ENCODE data around the gene ASNS.
"Not testable (repeated sequence)": the region's sequence is repeated elsewhere in the genome, so short reads cannot be mapped to it uniquely, and the experiment has no call there.

Gene ASNS, protein sequence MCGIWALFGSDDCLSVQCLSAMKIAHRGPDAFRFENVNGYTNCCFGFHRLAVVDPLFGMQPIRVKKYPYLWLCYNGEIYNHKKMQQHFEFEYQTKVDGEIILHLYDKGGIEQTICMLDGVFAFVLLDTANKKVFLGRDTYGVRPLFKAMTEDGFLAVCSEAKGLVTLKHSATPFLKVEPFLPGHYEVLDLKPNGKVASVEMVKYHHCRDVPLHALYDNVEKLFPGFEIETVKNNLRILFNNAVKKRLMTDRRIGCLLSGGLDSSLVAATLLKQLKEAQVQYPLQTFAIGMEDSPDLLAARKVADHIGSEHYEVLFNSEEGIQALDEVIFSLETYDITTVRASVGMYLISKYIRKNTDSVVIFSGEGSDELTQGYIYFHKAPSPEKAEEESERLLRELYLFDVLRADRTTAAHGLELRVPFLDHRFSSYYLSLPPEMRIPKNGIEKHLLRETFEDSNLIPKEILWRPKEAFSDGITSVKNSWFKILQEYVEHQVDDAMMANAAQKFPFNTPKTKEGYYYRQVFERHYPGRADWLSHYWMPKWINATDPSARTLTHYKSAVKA

GRCh38 chr7:97872025-97872669, at the start of gene ASNS:
TSS of gene ASNS (minus strand) at chr7:97872408. CDS start at chr7:97869156, 3,252 bp downstream.
- peak; percentile 74 for DNase-seq (ENCODE audit: low spot score)

GRCh38 chr7:97921254-97921653, 49.0 kb upstream of the ASNS start:
- not testable (repeated sequence) for DNase-seq (ENCODE audit: low spot score)

DNA sequence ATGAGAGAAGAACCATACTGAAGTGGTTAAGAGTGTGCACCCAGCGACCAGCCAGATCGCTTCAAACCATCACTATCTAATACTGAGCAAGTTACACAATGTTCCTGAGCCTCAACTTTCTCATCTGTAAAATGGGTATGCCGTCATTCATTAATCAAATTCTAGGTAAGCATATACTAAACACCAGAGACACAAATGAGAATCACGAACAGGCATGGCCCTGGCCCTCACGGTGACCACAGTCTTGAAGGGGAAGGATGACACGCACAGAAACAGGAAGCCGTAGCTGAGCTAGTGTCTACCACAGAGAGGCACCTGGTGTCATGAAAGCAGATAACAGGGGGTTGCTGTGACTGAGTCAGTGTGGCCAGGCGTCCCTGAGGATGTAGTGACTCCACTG, 43.1 kb upstream of the ASNS start:
- not testable (repeated sequence) for DNase-seq (ENCODE audit: low spot score)

GRCh38 chr7:97912294-97912693, 40.1 kb upstream of the ASNS start:
- DNase-seq (ENCODE audit: low spot score), result not testable (repeated sequence)

- not testable (repeated sequence) for DNase-seq (ENCODE audit: low spot score)
Measured at GRCh38 chr7:97896893-97897292, 24.7 kb upstream of the ASNS start.

GRCh38 chr7:97891721-97892120, 19.5 kb upstream of the ASNS start:
- not testable (repeated sequence) for DNase-seq (ENCODE audit: low spot score)

DNA sequence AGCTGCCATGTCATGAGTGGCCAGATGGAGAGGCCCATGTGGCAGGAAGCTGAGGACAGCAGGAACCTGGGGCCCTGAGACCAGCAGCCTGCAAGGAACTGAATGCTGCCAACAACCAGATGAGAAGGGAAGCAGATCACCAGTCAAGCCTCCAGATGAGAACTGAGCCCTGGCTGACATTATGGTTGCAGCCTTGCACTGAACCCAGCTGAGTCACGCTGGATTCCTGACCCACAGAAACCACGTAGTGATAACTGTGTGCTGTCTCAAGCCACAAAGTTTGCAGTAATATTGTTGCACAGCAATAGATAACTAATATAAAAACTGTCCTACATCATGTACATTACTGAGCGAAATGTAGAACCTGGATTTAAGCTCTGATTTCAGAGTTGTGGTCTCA, 7.3 kb upstream of the ASNS start:
- not testable (repeated sequence) for DNase-seq (ENCODE audit: low spot score)

- not testable (repeated sequence) for DNase-seq (ENCODE audit: low spot score)
Measured at GRCh38 chr7:97874894-97875293, 2.7 kb upstream of the ASNS start.

DNA sequence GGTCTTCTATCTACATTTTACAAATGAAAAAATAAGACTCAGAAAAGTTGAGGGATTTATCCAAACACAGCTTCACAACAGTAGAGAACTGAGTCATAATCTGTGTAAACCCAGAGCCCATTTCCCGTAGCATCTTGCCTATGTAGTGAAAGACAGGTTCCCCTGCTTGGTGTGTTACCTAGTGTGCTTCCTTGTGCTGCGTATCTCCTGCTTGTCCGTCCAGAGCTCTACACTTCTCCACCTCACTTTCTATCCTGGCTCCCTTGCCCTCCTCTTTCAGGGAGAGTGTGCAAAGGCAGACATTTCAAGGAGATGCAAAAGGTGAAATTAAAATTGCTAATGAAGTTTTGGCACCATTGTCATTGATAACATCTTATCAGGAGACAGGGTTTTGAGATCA, 1.4 kb upstream of the ASNS start:
- no peak for DNase-seq (ENCODE audit: low spot score)

- no peak for DNase-seq (ENCODE audit: low spot score)
Measured at GRCh38 chr7:97871659-97872024, 566 bp downstream of the ASNS start.

DNA sequence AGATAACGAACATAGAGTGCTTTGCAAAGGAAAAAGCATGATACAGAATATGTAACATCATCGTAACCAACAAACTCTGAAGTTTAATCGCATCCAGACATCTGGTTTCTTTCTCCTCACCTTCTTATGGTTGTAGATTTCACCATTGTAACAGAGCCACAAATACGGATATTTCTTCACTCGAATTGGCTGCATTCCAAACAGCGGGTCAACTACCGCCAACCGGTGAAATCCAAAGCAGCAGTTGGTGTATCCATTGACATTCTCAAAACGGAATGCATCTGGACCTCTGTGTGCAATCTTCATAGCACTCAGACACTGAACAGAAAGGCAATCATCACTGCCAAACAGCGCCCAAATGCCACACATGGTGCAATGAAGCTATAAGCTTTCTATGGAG, 3.4 kb downstream of the ASNS start:
- no peak for DNase-seq (ENCODE audit: low spot score)

DNA sequence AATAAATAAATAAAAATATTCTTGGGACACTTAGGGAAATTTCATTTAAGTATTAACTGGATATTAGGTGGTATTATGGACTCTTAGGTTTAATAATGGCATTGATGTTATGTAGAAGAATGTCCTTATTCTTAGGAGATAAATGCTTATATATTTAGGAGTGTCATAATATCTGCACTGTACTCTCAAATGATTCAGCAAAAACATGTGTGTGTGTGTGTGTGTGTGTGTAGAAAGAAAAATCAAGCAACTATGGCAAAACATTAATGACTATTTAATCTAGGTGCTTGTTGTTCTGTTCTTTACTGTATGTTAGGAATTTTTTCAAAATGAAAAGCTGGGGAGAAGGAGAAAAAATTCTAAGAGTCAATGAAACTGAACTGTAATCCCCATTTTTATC, 3.9 kb downstream of the ASNS start:
- DNase-seq (ENCODE audit: low spot score), result no peak

GRCh38 chr7:97865104-97865503, 7.1 kb downstream of the ASNS start:
- no peak for DNase-seq (ENCODE audit: low spot score)

GRCh38 chr7:97859606-97860204, 12.5 kb downstream of the ASNS start:
- DNase-seq (ENCODE audit: low spot score), result no peak

GRCh38 chr7:97858221-97858620, 14.0 kb downstream of the ASNS start:
- no peak for DNase-seq (ENCODE audit: low spot score)

DNA sequence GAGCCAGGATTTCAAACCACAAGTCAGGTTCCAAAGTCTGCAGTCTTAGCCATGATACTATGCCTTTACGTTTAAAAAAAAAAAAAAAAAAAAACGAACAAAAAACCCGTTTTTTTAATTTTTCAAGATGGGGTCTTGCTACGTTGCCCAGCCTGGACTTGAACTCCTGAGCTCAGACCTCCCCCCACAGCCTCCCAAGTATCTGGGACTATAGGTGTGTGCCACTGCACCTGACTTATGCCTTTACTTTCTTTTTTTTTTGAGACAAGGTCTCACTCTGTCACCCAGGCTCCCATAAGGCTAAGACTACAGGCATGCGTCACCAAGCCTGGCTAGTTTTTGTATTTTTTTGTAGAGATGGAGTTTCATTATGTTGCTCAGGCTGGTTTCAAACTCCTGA, 14.7 kb downstream of the ASNS start:
- DNase-seq (ENCODE audit: low spot score), result no peak

DNA sequence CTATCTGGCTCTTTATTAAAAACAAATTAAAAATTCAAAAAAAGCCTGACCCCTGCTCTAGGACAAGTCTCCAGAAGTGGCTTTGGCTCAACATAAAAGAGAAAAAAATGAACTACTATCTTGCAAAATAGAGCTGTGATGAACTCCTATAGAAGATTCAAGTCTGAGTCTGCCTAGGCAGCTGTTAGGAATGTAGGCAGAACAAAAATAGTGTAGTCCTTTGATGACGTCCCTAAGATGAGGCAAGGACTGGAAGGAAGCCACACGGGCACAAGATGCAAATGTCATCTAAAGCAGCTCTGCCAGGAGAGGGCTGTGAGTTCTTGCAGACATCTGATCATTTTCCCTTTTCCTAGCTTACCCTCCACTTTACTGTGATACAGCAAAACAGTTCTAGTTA, 20.5 kb downstream of the ASNS start:
- no peak for DNase-seq (ENCODE audit: low spot score)

GRCh38 chr7:97850262-97851031, 21.8 kb downstream of the ASNS start:
- not testable (repeated sequence) for DNase-seq (ENCODE audit: low spot score)

GRCh38 chr7:97847791-97848190, 24.4 kb downstream of the ASNS start:
- DNase-seq (ENCODE audit: low spot score), result no peak

DNA sequence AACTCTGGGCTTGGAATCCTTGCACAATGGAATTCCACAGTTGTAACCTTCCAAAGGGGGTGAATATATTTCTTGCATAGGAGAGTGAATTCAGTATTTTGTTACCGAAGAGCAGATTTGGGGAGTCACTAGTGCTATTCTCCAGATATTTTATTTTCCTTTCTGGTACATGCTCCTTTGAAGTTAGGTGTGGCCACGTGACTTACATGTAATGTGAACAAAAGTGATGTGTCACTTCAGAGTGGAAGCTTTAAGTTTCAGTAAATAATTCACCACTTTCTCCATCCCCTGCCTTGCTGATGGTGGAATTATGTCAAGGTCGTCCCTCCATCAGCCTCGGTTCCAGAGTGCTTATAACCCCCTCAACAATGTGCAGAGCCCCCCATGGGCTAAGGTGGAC, 25.3 kb downstream of the ASNS start:
- no peak for DNase-seq (ENCODE audit: low spot score)

- no peak for DNase-seq (ENCODE audit: low spot score)
Measured at GRCh38 chr7:97845622-97846203, 26.5 kb downstream of the ASNS start.

GRCh38 chr7:97844036-97844435, 28.2 kb downstream of the ASNS start:
- peak; percentile 22 for DNase-seq (ENCODE audit: low spot score)
